Keratinocyte (primary cell): ENCODE data around the gene SPON1. TPM values are rescaled to one million over a fixed set of nuclear protein-coding genes. Genes with fewer than 3 reads are reported as not detected.

Source experiments
- DNase-seq: peaks from one replicate; pipeline ENCODE4 v3.0.0-alpha.2; 2011; ENCODE audit warnings: low read depth, missing footprints, low spot score
- FAIRE-seq: peaks from 2 replicates; lab custom pipeline; 2011; peaks lifted over from hg19 to GRCh38; lab: Jason Lieb, UNC
- H2AFZ ChIP-seq: 2 replicates; pipeline ENCODE4 v1.6.0; 2012; ENCODE audit warnings: low read length, control low read depth, inconsistent platforms; ENCODE audit not compliant: control insufficient read depth
- H3K27ac ChIP-seq: 2 replicates; pipeline ENCODE4 v1.5.1; 2011; ENCODE audit warnings: low read length; ENCODE audit not compliant: control insufficient read depth, insufficient read depth
- H3K27me3 ChIP-seq: 3 replicates; pipeline ENCODE4 v1.6.0; 2011; ENCODE audit warnings: low read length; ENCODE audit not compliant: control insufficient read depth, insufficient read depth; ENCODE audit errors: extremely low read depth
- H3K36me3 ChIP-seq, 2 experiments: 2 replicates in 1 of 2; 3 replicates in 1 of 2; pipeline ENCODE4 v1.5.1; 2011; ENCODE audit warnings: low read length in 2 of 2, mild to moderate bottlenecking in 1 of 2; ENCODE audit not compliant: control insufficient read depth in 2 of 2, insufficient read depth in 2 of 2; ENCODE audit errors: extremely low read depth in 1 of 2
- H3K4me1 ChIP-seq: 3 replicates; pipeline ENCODE4 v1.5.1; 2011; ENCODE audit warnings: low read length; ENCODE audit not compliant: control insufficient read depth, insufficient read depth; ENCODE audit errors: extremely low read depth
- H3K4me2 ChIP-seq: 3 replicates; pipeline ENCODE4 v1.6.0; 2011; ENCODE audit warnings: low read depth, low read length; ENCODE audit not compliant: control insufficient read depth, insufficient read depth; ENCODE audit errors: extremely low read depth
- H3K4me3 ChIP-seq, 3 experiments: fragments of 200-600 bp in 1 of 3; sonication (generic) in 1 of 3; 2 replicates in 2 of 3; 3 replicates in 1 of 3; pipeline ENCODE4 v1.5.1; 2011 to 2016; ENCODE audit warnings: low read length in 3 of 3, mild to moderate bottlenecking in 3 of 3, control low read depth in 2 of 3, inconsistent platforms in 1 of 3, low read depth in 1 of 3, mixed read lengths in 1 of 3, mixed run types in 1 of 3, moderate library complexity in 1 of 3; ENCODE audit not compliant: control insufficient read depth in 2 of 3, insufficient read depth in 2 of 3; ENCODE audit errors: extremely low read depth in 1 of 3
- H3K79me2 ChIP-seq: 2 replicates; pipeline ENCODE4 v1.6.0; 2012; ENCODE audit warnings: low read length; ENCODE audit not compliant: control insufficient read depth, insufficient read depth
- H3K9ac ChIP-seq: 3 replicates; pipeline ENCODE4 v1.6.0; 2011; ENCODE audit warnings: low read length; ENCODE audit not compliant: control insufficient read depth, insufficient read depth; ENCODE audit errors: extremely low read depth
- H3K9me1 ChIP-seq: 3 replicates; pipeline ENCODE4 v1.6.0; 2011; ENCODE audit warnings: low read length; ENCODE audit not compliant: control insufficient read depth, insufficient read depth; ENCODE audit errors: extremely low read depth
- H3K9me3 ChIP-seq: 2 replicates; pipeline ENCODE4 v1.5.1; 2012; ENCODE audit warnings: low read depth, low read length; ENCODE audit not compliant: control insufficient read depth
- H4K20me1 ChIP-seq: 3 replicates; pipeline ENCODE4 v1.6.0; 2011; ENCODE audit warnings: low read length; ENCODE audit not compliant: control insufficient read depth, insufficient read depth; ENCODE audit errors: extremely low read depth
- EZH2 ChIP-seq: IDR thresholded peaks from one replicate; pipeline ENCODE4 v1.6.1; 2012; ENCODE audit warnings: inconsistent platforms, mild to moderate bottlenecking, low read length, moderate library complexity
- dilution Hi-C: fragments of 300-500 bp; cut with MboI; formaldehyde crosslinking; loops from one replicate; pipeline ENCODE4 v1.7.0; 2020; ENCODE audit warnings: low sequenced_read_pairs; ENCODE audit not compliant: extremely low pct_ligation_motif_present
- polyA plus RNA-seq, 5 experiments: library from polyadenylated mRNA; depleted of rRNA in 3 of 5; stranded (reverse) in 3 of 5; stranded (forward) in 1 of 5; unstranded in 1 of 5; fragments of >200 nt; gene quantifications; 1 replicate in 1 of 5; 2 replicates in 3 of 5; 3 replicates in 1 of 5; pipeline versions ENCODE4 v1.2.1 to v1.2.3, GENCODE V29; 2011 to 2012; ENCODE audit warnings: missing spikeins in 2 of 5, low read depth in 1 of 5, low replicate concordance in 1 of 5
- TF ChIP-seq, protein P1 (sequence below), 3 experiments: IDR thresholded peaks in 1 of 3; conservative IDR thresholded peaks in 1 of 3; optimal IDR thresholded peaks in 1 of 3; 2 replicates in 2 of 3; 3 replicates in 1 of 3; pipeline versions ENCODE3 to v1.5.1; 2011; ENCODE audit warnings: low read length in 3 of 3, mild to moderate bottlenecking in 3 of 3, moderate library complexity in 2 of 3, control low read depth in 1 of 3, inconsistent platforms in 1 of 3; ENCODE audit not compliant: insufficient read depth in 2 of 3; ENCODE audit errors: extremely low read depth in 1 of 3

The SPON1 gene
- polyA plus RNA-seq, 1 donor (not counting 4 experiments of a cell fraction or from before 2014, with no cell fraction given) = not detected

DNA sequence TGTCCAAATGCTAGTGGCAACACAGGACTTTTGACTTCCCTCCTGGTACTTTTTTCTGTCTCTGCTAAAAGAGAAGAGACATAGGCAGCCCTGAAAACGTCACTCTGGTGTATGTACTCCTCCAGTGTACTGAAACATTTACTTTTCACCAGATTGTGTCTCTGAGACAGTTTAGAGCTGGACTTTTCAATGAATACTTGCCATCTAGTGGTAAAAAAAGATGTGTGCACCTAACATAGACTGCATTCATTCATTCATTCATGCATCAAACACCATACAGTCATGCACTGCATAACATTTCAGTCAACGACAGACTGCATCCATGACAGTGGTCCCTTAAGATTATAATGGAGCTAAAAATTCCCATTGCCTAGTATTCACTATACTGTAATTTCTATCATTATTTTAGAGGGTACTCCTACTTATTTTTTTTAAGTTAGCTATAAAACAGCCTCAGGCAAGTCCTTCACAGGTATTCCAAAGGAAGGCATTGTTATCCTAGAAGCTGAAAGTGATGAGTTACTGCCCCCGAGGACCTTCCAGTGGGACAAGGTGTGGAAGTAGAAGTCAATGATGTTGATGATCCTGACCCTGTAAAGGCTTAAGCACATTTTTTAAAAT is 186.2 kb downstream of the SPON1 start:
- FAIRE-seq (no peak), DNase-seq (no peak)
- Histone ChIP-seq H4K20me1 (no peaks in the 10 kb centered on the region), H3K9ac (no peak overlapping the region), H2AFZ (no peak overlapping the region), H3K9me1 (no peaks in the 10 kb centered on the region), H3K27ac (no peak overlapping the region), H3K9me3 (no peaks in the 10 kb centered on the region), H3K36me3 (no peaks in the 10 kb centered on the region), H3K4me1 (no peaks in the 10 kb centered on the region), H3K4me3 (no peak overlapping the region), H3K79me2 (no peaks in the 10 kb centered on the region), H3K4me2 (no peak overlapping the region), H3K27me3 (peaks cover 10% of the 10 kb centered on the region)
- no peak for TF ChIP-seq EZH2
- TF ChIP-seq, protein P1, sequence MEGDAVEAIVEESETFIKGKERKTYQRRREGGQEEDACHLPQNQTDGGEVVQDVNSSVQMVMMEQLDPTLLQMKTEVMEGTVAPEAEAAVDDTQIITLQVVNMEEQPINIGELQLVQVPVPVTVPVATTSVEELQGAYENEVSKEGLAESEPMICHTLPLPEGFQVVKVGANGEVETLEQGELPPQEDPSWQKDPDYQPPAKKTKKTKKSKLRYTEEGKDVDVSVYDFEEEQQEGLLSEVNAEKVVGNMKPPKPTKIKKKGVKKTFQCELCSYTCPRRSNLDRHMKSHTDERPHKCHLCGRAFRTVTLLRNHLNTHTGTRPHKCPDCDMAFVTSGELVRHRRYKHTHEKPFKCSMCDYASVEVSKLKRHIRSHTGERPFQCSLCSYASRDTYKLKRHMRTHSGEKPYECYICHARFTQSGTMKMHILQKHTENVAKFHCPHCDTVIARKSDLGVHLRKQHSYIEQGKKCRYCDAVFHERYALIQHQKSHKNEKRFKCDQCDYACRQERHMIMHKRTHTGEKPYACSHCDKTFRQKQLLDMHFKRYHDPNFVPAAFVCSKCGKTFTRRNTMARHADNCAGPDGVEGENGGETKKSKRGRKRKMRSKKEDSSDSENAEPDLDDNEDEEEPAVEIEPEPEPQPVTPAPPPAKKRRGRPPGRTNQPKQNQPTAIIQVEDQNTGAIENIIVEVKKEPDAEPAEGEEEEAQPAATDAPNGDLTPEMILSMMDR (optimal IDR thresholded peaks at IDR 0.05 in 1 of 3, IDR thresholded peaks at IDR 0.05 in 1 of 3, conservative IDR thresholded peaks at IDR 0.05 in 1 of 3; ENCODE audit: extremely low read depth in 1 of 3, insufficient read depth in 2 of 3, low read length in 3 of 3) = peak in 2 of 3 experiments; percentile 57 to 59
- dilution Hi-C loops = no loop called here

DNA sequence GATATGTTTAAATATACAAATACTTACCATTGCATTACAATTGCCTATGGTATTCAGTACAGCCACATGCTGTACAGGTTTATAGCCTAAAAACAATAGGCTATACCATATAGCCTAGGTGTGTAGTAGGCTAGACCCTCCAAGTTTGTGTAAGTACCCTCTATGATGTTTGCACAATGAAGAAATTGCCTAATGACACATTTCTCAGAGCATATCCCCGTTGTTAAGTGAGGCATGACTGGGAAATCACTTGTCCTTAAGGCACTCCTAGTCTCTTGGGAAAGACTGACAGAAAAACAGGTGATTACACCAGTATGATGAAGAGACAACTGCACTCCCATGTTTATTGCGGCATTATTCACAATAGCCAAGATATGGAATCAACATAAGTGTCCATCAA is 187.2 kb downstream of the SPON1 start:
- no peak overlapping the region for H3K9ac ChIP-seq
- dilution Hi-C loops = no loop called here
- peaks cover 4% of the 10 kb centered on the region for H3K9me3 ChIP-seq
- FAIRE-seq (no peak), DNase-seq (no peak)
- H3K36me3 ChIP-seq = no peaks in the 10 kb centered on the region
- no peaks in the 10 kb centered on the region for H3K79me2 ChIP-seq
- no peaks in the 10 kb centered on the region for H3K4me1 ChIP-seq
- H3K9me1 ChIP-seq = no peaks in the 10 kb centered on the region
- no peaks in the 10 kb centered on the region for H4K20me1 ChIP-seq
- H3K4me3 ChIP-seq = no peak overlapping the region
- no peak overlapping the region for H3K27ac ChIP-seq
- no peak overlapping the region for H2AFZ ChIP-seq
- H3K4me2 ChIP-seq = no peak overlapping the region
- peaks cover 10% of the 10 kb centered on the region for H3K27me3 ChIP-seq
- no peak for TF ChIP-seq EZH2
- TF ChIP-seq, protein P1 (optimal IDR thresholded peaks at IDR 0.05 in 1 of 3, IDR thresholded peaks at IDR 0.05 in 1 of 3, conservative IDR thresholded peaks at IDR 0.05 in 1 of 3; ENCODE audit: extremely low read depth in 1 of 3, insufficient read depth in 2 of 3, low read length in 3 of 3) = no peak
